GM10266 (cell line): ENCODE data around the gene ILF3.

Experiments used
- DNase-seq: peaks from one replicate; pipeline ENCODE4 v3.0.0; 2012; ENCODE audit errors: extremely low spot score
- TF ChIP-seq, protein P1 (sequence below): IDR thresholded peaks from 2 replicates; pipeline ENCODE4 v1.5.1; 2012; ENCODE audit warnings: mild to moderate bottlenecking, low read depth; ENCODE audit not compliant: control insufficient read depth, insufficient read depth; ENCODE audit errors: missing control alignments

Gene ILF3

DNA sequence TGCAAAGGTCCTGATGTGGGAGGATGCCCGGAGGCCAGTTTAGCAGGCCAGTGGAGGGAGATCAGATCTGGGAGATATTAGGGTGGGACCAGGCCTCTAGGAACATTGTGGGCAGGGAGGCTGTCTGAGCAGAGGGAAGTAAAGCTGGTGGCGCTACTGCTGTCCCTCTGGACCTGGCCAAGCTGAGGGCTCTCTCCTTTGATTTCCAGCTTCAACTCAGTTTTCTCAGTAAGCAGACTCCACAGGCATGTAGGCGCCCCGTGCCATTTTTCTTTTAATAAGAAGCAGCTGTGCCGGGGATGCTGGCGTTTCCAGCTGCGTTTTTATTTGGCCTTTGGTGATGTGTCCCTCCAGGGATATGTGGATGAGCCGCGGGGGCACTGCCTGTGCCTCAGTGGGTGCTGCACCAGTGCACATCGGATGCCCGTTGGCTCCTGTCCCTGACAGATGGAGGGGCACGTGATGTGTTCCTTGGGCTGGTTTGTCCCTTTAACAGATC, 70.5 kb downstream of the ILF3 start:
- no peak for DNase-seq
- TF ChIP-seq, protein P1, sequence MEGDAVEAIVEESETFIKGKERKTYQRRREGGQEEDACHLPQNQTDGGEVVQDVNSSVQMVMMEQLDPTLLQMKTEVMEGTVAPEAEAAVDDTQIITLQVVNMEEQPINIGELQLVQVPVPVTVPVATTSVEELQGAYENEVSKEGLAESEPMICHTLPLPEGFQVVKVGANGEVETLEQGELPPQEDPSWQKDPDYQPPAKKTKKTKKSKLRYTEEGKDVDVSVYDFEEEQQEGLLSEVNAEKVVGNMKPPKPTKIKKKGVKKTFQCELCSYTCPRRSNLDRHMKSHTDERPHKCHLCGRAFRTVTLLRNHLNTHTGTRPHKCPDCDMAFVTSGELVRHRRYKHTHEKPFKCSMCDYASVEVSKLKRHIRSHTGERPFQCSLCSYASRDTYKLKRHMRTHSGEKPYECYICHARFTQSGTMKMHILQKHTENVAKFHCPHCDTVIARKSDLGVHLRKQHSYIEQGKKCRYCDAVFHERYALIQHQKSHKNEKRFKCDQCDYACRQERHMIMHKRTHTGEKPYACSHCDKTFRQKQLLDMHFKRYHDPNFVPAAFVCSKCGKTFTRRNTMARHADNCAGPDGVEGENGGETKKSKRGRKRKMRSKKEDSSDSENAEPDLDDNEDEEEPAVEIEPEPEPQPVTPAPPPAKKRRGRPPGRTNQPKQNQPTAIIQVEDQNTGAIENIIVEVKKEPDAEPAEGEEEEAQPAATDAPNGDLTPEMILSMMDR = no peak

DNA sequence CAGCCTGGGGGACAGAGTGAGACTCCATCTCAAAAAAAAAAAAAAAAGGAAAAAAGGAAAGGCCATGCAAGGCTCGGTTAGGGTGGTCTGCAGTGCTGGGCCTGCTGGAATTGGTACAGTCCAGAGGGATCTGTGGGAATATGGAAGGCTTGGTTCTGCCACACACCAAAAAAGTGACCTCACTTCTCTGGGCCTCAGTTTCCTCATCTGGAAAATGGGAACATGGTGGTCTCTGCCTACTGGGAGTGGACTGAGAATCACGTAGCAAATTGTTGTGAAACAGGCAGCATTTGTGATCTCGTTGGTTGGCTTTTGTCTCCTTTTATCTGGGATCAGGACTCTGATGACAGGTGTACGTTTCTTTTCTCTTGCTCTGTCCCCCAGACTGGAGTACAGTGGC, 71.3 kb downstream of the ILF3 start:
- no peak for DNase-seq
- TF ChIP-seq, protein P1 = no peak

DNA sequence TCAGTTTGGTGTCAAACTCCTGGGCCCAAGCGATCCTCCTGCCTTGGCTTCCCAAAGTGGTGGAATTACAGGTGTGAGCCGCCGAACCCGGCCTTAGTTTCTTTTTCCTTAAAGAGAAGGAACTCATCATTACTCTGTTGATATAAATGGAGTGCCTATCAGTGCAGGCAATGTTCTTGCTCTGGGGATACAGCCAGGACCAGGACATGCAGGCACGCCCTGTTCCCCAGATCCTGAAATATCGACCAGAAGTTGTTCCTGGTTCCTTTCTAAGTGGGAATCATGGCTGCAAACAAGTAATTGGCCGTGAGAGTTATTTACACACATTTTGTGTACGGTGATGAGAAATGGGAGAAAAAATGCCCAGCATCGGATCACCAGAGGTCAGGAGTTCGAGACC, 72.1 kb downstream of the ILF3 start:
- no peak for DNase-seq
- TF ChIP-seq, protein P1 = no peak

DNA sequence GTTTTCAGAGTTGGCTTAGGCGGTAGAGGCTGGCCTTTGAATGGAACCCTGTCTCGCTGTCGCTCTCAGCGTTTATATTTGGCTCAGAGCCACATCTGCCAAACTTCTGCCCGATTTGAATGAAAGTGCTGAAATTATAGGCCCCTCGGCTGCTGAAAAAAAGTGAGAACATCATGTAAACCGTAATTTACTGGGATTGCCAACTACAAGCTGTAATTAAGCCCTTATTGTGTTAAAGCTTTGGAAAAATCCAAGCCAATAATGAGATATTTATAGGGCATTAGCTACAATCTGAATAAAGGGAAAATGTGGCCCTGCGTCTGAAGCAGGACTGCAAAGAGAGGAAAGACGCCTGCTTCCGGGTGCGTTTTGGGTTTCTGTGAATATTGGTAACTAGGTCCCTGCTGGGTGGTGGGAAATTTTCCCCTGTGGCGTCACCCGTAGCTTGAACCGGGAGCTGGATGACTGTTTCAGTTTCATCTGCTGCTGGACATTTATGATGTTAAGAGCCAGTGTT, 73.6 kb downstream of the ILF3 start:
- TF ChIP-seq, protein P1 = no peak
- no peak for DNase-seq

DNA sequence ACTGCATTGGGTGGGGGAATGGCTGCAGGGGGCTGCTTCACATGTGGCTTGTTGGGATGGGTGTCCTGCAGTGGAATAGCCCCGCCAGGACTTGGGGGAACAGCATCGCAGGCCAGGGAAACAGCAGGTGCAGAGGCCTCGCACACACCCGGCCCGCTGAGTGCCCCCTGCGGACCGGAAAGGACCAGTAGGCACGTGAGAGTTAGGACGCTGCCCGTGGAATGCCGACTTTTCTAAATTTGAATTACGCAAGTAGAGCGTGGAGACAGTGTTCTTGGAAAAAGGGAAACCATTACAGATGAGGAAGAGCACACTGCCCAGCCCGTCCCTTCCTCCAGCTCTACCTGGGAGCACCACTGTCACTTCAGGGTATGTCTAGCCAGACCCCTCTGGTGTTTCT, 75.3 kb downstream of the ILF3 start:
- TF ChIP-seq, protein P1 = no peak
- no peak for DNase-seq

DNA sequence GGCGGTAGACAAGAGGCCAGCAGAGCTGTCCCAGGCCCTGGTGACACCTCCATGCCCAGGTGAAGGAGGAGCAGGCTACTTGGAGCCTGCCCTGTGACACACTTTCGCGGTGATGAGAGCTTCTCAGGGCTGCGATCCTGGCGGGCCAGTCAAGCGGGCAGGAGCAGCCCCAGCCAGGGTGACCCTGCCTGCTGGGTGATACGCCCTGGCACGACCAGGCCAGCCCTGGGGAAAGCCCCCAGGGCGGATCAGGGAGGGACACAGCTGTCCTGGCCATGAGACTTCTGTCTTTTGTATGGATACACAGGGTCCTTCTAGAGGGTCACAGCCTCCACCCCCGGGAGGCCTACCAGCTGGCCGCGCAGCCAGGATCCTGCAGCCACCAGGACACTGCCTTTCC, 76.8 kb downstream of the ILF3 start:
- DNase-seq = no peak
- TF ChIP-seq, protein P1 = no peak

DNA sequence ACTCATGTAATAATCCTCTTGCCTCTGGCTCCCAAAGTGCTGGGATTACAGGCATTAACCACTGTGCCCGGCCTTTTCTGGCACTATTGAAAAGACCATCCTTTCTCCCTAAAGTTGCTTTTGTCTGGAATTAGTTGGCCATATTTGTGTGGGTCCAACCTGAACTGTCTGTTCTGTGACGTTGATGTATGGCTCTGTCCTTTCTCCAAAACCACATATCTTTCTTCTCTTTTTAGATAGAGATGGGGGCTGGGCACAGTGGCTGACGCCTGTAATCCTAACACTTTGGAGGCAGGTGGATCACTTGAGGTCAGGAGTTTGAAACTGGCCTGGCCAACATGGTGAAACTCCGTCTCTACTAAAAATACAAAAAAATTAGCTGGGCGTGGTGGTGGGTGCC, 81.6 kb downstream of the ILF3 start:
- no peak for DNase-seq
- TF ChIP-seq, protein P1 = no peak
